ENCODE results near the gene GPATCH2. TPM values are rescaled to one million over a fixed set of nuclear protein-coding genes. Genes with fewer than 3 reads are reported as not detected.
"Not testable (repeated sequence)": the region's sequence is repeated elsewhere in the genome, so short reads cannot be mapped to it uniquely, and the experiment has no call there.

GPATCH2 gene
- polyA plus RNA-seq, 2 donors: 2.3 to 3.0 TPM

DNA sequence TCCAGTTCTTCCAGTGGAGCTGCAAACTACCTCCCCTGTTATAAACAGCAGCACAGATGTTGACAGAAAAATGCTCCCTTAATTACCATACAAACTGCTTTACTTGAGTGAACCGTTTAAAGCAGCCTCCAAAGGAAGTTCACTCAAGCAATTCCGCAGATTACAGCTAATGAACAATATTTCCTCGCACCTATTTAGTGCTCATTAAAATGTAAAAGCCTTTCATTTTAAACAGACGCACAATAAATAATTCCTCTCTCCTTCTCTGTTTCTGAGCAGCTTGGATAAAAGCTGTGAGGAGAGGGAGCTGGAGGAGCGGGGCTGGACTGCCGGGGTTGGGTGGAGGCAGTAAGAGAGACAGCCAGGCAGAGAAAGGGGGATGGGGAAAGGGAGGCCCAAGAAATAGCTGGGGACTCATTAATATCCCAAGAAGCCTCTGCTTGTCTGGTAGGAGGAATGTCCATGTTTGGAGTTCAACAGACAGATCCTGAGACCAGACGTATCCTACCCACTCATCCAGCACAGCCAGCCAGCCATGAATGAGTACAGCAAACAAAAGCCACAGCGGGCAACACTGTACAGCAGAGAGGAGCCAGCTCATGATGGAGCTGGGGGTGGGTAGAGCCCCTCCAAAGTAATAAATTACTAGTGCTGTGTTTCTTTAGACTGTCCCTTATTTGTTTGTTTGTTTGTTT, 227.7 kb downstream of the GPATCH2 start:
- Histone ChIP-seq H3K27ac (ENCODE audit: low read depth in 2 of 2, low read length in 1 of 2) (no peak overlapping the region), H3K9me3 (ENCODE audit: control insufficient read depth in 2 of 2, insufficient read depth in 1 of 2, low read depth in 1 of 2, low read length in 1 of 2) (no peaks in the 10 kb centered on the region), H3K27me3 (ENCODE audit: control insufficient read depth in 1 of 2, insufficient read depth in 2 of 2, low read length in 2 of 2) (no peaks in the 10 kb centered on the region), H3K4me1 (ENCODE audit: control insufficient read depth in 2 of 2, insufficient read depth in 2 of 2, low read length in 1 of 2) (no peaks in the 10 kb centered on the region), H3K4me3 (ENCODE audit: low read depth in 1 of 2, low read length in 2 of 2) (no peak overlapping the region), H3K36me3 (ENCODE audit: control insufficient read depth in 2 of 2, insufficient read depth in 2 of 2, low read length in 1 of 2) (no peaks in the 10 kb centered on the region)
- 67% methylated on average over 8 of the region's 8 CpGs for WGBS, 2 donors

- no peak overlapping the region for H3K27ac ChIP-seq (ENCODE audit: low read depth in 2 of 2, low read length in 1 of 2)
- H3K36me3 ChIP-seq (ENCODE audit: control insufficient read depth in 2 of 2, insufficient read depth in 2 of 2, low read length in 1 of 2): no peaks in the 10 kb centered on the region
- WGBS, 2 donors: 65 to 71% methylated on average over 2 of the region's 2 CpGs
- H3K4me1 ChIP-seq (ENCODE audit: control insufficient read depth in 2 of 2, insufficient read depth in 2 of 2, low read length in 1 of 2): no peaks in the 10 kb centered on the region
- H3K27me3 ChIP-seq (ENCODE audit: control insufficient read depth in 1 of 2, insufficient read depth in 2 of 2, low read length in 2 of 2): no peaks in the 10 kb centered on the region
- H3K9me3 ChIP-seq (ENCODE audit: control insufficient read depth in 2 of 2, insufficient read depth in 1 of 2, low read depth in 1 of 2, low read length in 1 of 2): no peaks in the 10 kb centered on the region
- H3K4me3 ChIP-seq (ENCODE audit: low read depth in 1 of 2, low read length in 2 of 2): no peak overlapping the region
These were observed 228.6 kb downstream of the GPATCH2 start for GRCh38 chr1:217402301-217402700.

DNA sequence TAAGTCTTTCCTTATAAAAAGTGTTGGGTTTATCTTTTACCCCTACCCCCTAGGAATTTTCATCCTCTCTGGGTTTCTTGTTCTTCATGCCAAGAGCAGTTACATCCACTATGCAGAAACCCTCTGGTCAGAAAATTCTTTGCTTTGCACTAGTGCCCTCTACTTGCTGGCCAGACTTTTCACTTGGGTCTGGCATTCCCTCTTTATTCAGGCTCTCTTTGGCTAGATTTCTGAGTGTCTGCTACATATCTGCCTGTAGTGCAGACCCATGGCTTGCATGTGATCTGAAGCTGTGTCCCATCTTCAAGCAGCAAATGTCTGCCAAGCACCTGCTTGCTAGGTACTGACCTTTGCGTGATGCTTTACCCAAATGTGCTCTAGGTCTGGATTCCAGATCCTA, 237.0 kb downstream of the GPATCH2 start:
- WGBS, 2 donors: 73 to 84% methylated on average over 1 of the region's 1 CpG
- Histone ChIP-seq H3K4me3 (ENCODE audit: low read depth in 1 of 2, low read length in 2 of 2) (no peak overlapping the region), H3K9me3 (ENCODE audit: control insufficient read depth in 2 of 2, insufficient read depth in 1 of 2, low read depth in 1 of 2, low read length in 1 of 2) (no peaks in the 10 kb centered on the region), H3K36me3 (ENCODE audit: control insufficient read depth in 2 of 2, insufficient read depth in 2 of 2, low read length in 1 of 2) (no peaks in the 10 kb centered on the region), H3K4me1 (ENCODE audit: control insufficient read depth in 2 of 2, insufficient read depth in 2 of 2, low read length in 1 of 2) (no peaks in the 10 kb centered on the region), H3K27ac (ENCODE audit: low read depth in 2 of 2, low read length in 1 of 2) (no peak overlapping the region), H3K27me3 (ENCODE audit: control insufficient read depth in 1 of 2, insufficient read depth in 2 of 2, low read length in 2 of 2) (no peaks in the 10 kb centered on the region)

DNA sequence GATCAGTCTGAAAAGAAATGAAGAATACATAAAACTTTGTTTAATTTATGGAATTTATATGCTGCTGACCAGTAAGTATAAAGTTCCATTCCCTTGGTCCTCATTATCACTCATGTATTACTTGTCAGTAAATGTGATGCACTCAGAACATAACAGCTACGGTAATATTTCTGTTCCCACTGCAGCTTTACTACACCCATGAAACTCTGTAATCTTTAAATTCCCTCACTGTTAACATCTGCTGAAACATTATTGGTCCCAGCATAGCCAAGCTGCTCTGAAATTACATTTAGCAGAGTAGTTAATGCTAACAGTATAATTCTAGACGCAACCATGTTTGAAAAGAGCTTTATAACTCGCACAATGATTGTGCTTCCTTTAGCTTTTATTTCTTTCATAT, 238.4 kb downstream of the GPATCH2 start:
- Histone ChIP-seq H3K36me3 (ENCODE audit: control insufficient read depth in 2 of 2, insufficient read depth in 2 of 2, low read length in 1 of 2) (no peaks in the 10 kb centered on the region), H3K4me3 (ENCODE audit: low read depth in 1 of 2, low read length in 2 of 2) (no peak overlapping the region), H3K27me3 (ENCODE audit: control insufficient read depth in 1 of 2, insufficient read depth in 2 of 2, low read length in 2 of 2) (no peaks in the 10 kb centered on the region), H3K4me1 (ENCODE audit: control insufficient read depth in 2 of 2, insufficient read depth in 2 of 2, low read length in 1 of 2) (no peaks in the 10 kb centered on the region), H3K9me3 (ENCODE audit: control insufficient read depth in 2 of 2, insufficient read depth in 1 of 2, low read depth in 1 of 2, low read length in 1 of 2) (no peaks in the 10 kb centered on the region), H3K27ac (ENCODE audit: low read depth in 2 of 2, low read length in 1 of 2) (no peak overlapping the region)
- WGBS, 2 donors: 75 to 77% methylated on average over 3 of the region's 3 CpGs

GRCh38 chr1:217389895-217390294, 241.0 kb downstream of the GPATCH2 start:
- no peaks in the 10 kb centered on the region for H3K36me3 ChIP-seq (ENCODE audit: control insufficient read depth in 2 of 2, insufficient read depth in 2 of 2, low read length in 1 of 2)
- no peaks in the 10 kb centered on the region for H3K27me3 ChIP-seq (ENCODE audit: control insufficient read depth in 1 of 2, insufficient read depth in 2 of 2, low read length in 2 of 2)
- no peak overlapping the region for H3K4me3 ChIP-seq (ENCODE audit: low read depth in 1 of 2, low read length in 2 of 2)
- H3K27ac ChIP-seq (ENCODE audit: low read depth in 2 of 2, low read length in 1 of 2): no peak overlapping the region
- 76 to 79% methylated on average over 5 of the region's 5 CpGs for WGBS, 2 donors
- no peaks in the 10 kb centered on the region for H3K9me3 ChIP-seq (ENCODE audit: control insufficient read depth in 2 of 2, insufficient read depth in 1 of 2, low read depth in 1 of 2, low read length in 1 of 2)
- H3K4me1 ChIP-seq (ENCODE audit: control insufficient read depth in 2 of 2, insufficient read depth in 2 of 2, low read length in 1 of 2): no peaks in the 10 kb centered on the region

- no peaks in the 10 kb centered on the region for H3K27me3 ChIP-seq (ENCODE audit: control insufficient read depth in 1 of 2, insufficient read depth in 2 of 2, low read length in 2 of 2)
- no peaks in the 10 kb centered on the region for H3K9me3 ChIP-seq (ENCODE audit: control insufficient read depth in 2 of 2, insufficient read depth in 1 of 2, low read depth in 1 of 2, low read length in 1 of 2)
- H3K4me1 ChIP-seq (ENCODE audit: control insufficient read depth in 2 of 2, insufficient read depth in 2 of 2, low read length in 1 of 2): no peaks in the 10 kb centered on the region
- H3K4me3 ChIP-seq (ENCODE audit: low read depth in 1 of 2, low read length in 2 of 2): no peak overlapping the region
- no peak overlapping the region for H3K27ac ChIP-seq (ENCODE audit: low read depth in 2 of 2, low read length in 1 of 2)
- WGBS, 2 donors: 80% methylated on average over 9 of the region's 9 CpGs
- H3K36me3 ChIP-seq (ENCODE audit: control insufficient read depth in 2 of 2, insufficient read depth in 2 of 2, low read length in 1 of 2): no peaks in the 10 kb centered on the region
These were observed 242.3 kb downstream of the GPATCH2 start for GRCh38 chr1:217388522-217389065.

DNA sequence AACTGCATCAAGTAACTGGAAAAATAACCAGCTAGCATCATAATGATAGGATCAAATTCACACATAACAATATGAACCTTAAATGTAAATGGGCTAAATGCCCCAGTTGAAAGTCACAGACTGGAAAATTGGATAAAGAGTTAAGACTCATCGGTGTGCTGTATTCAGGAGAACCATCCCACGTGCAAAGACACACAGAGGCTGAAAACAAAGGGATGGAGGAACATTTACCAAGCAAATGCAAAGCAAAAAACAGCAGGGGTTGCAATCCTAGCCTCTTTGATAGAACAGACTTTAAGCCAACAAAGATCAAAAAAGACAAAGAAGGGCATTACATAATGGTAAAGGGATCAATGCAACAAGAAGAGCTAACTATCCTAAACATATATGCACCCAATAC, 249.1 kb downstream of the GPATCH2 start:
- H3K9me3 ChIP-seq (ENCODE audit: control insufficient read depth in 2 of 2, insufficient read depth in 1 of 2, low read depth in 1 of 2, low read length in 1 of 2); H3K27ac ChIP-seq (ENCODE audit: low read depth in 2 of 2, low read length in 1 of 2); H3K27me3 ChIP-seq (ENCODE audit: control insufficient read depth in 1 of 2, insufficient read depth in 2 of 2, low read length in 2 of 2); H3K36me3 ChIP-seq (ENCODE audit: control insufficient read depth in 2 of 2, insufficient read depth in 2 of 2, low read length in 1 of 2); H3K4me3 ChIP-seq (ENCODE audit: low read depth in 1 of 2, low read length in 2 of 2); H3K4me1 ChIP-seq (ENCODE audit: control insufficient read depth in 2 of 2, insufficient read depth in 2 of 2, low read length in 1 of 2): not testable (repeated sequence)
- WGBS, 2 donors: 31 to 36% methylated on average over 2 of the region's 2 CpGs

- not testable (repeated sequence) for H3K4me3 ChIP-seq (ENCODE audit: low read depth in 1 of 2, low read length in 2 of 2); H3K36me3 ChIP-seq (ENCODE audit: control insufficient read depth in 2 of 2, insufficient read depth in 2 of 2, low read length in 1 of 2); H3K9me3 ChIP-seq (ENCODE audit: control insufficient read depth in 2 of 2, insufficient read depth in 1 of 2, low read depth in 1 of 2, low read length in 1 of 2); H3K4me1 ChIP-seq (ENCODE audit: control insufficient read depth in 2 of 2, insufficient read depth in 2 of 2, low read length in 1 of 2); H3K27ac ChIP-seq (ENCODE audit: low read depth in 2 of 2, low read length in 1 of 2); H3K27me3 ChIP-seq (ENCODE audit: control insufficient read depth in 1 of 2, insufficient read depth in 2 of 2, low read length in 2 of 2)
- WGBS, 2 donors: 48 to 62% methylated on average over 5 of the region's 5 CpGs
These were observed 251.1 kb downstream of the GPATCH2 start for GRCh38 chr1:217379804-217380203.

- H3K9me3 ChIP-seq (ENCODE audit: control insufficient read depth in 2 of 2, insufficient read depth in 1 of 2, low read depth in 1 of 2, low read length in 1 of 2): no peaks in the 10 kb centered on the region
- no peak overlapping the region for H3K27ac ChIP-seq (ENCODE audit: low read depth in 2 of 2, low read length in 1 of 2)
- H3K4me3 ChIP-seq (ENCODE audit: low read depth in 1 of 2, low read length in 2 of 2): no peak overlapping the region
- no peaks in the 10 kb centered on the region for H3K36me3 ChIP-seq (ENCODE audit: control insufficient read depth in 2 of 2, insufficient read depth in 2 of 2, low read length in 1 of 2)
- no peaks in the 10 kb centered on the region for H3K27me3 ChIP-seq (ENCODE audit: control insufficient read depth in 1 of 2, insufficient read depth in 2 of 2, low read length in 2 of 2)
- 65 to 74% methylated on average over 5 of the region's 5 CpGs for WGBS, 2 donors
- no peaks in the 10 kb centered on the region for H3K4me1 ChIP-seq (ENCODE audit: control insufficient read depth in 2 of 2, insufficient read depth in 2 of 2, low read length in 1 of 2)
These were observed 251.6 kb downstream of the GPATCH2 start for GRCh38 chr1:217379336-217379735.
